Spleen (tissue), 11 donors: ENCODE results near the gene KLRF1. TPM values are rescaled to one million over a fixed set of nuclear protein-coding genes. Genes with fewer than 3 reads are reported as not detected.

Experiments used
- DNase-seq: peaks from one replicate; pipeline ENCODE4 v3.0.0-alpha.2; 2020
- H3K27ac ChIP-seq, 8 donors: fragments of 200-600 bp; sonication (generic) in 7 of 8; 1 replicate in 4 of 8; 2 replicates in 4 of 8; pipeline versions ENCODE4 v1.5.0 to v1.8.0; 2016 to 2021; ENCODE audit warnings: inconsistent platforms in 4 of 8, mild to moderate bottlenecking in 4 of 8, moderate library complexity in 1 of 8
- H3K27me3 ChIP-seq, 7 donors: fragments of 200-600 bp; sonication (generic) in 6 of 7; replicated peaks in 1 of 7; 1 replicate in 4 of 7; 2 replicates in 3 of 7; pipeline versions ENCODE4 v1.5.0 to v1.8.0; 2016 to 2021; ENCODE audit warnings: inconsistent platforms in 3 of 7, mild to moderate bottlenecking in 1 of 7
- H3K36me3 ChIP-seq, 6 donors: fragments of 200-600 bp; sonication (generic) in 5 of 6; 1 replicate in 4 of 6; 2 replicates in 2 of 6; pipeline versions ENCODE4 v1.5.0 to v1.8.0; 2016 to 2021; ENCODE audit warnings: inconsistent platforms in 2 of 6
- H3K4me1 ChIP-seq, 6 donors: fragments of 200-600 bp; sonication (generic) in 5 of 6; 1 replicate in 3 of 6; 2 replicates in 3 of 6; pipeline versions ENCODE4 v1.5.0 to v1.8.0; 2016 to 2021; ENCODE audit warnings: inconsistent platforms in 3 of 6
- H3K4me3 ChIP-seq, 8 donors: fragments of 200-600 bp; sonication (generic) in 7 of 8; 1 replicate in 4 of 8; 2 replicates in 4 of 8; pipeline versions ENCODE4 v1.5.0 to v1.8.0; 2016 to 2021; ENCODE audit warnings: inconsistent platforms in 4 of 8, mild to moderate bottlenecking in 4 of 8, moderate library complexity in 2 of 8
- H3K9me3 ChIP-seq, 8 donors: fragments of 200-600 bp; sonication (generic) in 7 of 8; 1 replicate in 4 of 8; 2 replicates in 4 of 8; pipeline versions ENCODE4 v1.5.0 to v1.8.0; 2016 to 2021; ENCODE audit warnings: inconsistent platforms in 4 of 8
- CTCF ChIP-seq, 11 experiments: fragments of 200-600 bp in 7 of 11; fragments of 450-650 bp in 4 of 11; sonication (generic) in 4 of 11; IDR thresholded peaks in 8 of 11; conservative IDR thresholded peaks in 3 of 11; 1 replicate in 7 of 11; 2 replicates in 4 of 11; pipeline versions ENCODE4 v1.4.0 to v1.8.0; 2016 to 2021; ENCODE audit warnings: antibody characterized with exemption in 11 of 11, inconsistent platforms in 4 of 11, mild to moderate bottlenecking in 1 of 11
- POLR2A ChIP-seq, 3 donors: fragments of 450-650 bp; IDR thresholded peaks; one replicate each; pipeline ENCODE4 v1.5.1; 2017; ENCODE audit warnings: antibody characterized with exemption in 3 of 3, mild to moderate bottlenecking in 1 of 3
- POLR2AphosphoS5 ChIP-seq, 3 donors: sonication (generic); formaldehyde crosslinking; IDR thresholded peaks; one replicate each; pipeline ENCODE4 v1.5.1; 2017; ENCODE audit warnings: antibody characterized with exemption in 3 of 3
- WGBS, 5 donors: extraction: QIAGEN DNeasy Blood & Tissue Kit in 3 of 5; methylation state at CpG; one replicate each; pipeline versions ENCODE4 v1.1.5 to v1.1.7; 2013 to 2018; 5-methylcytosine and 5-hydroxymethylcytosine counted together
- intact Hi-C: fragments of 100-400 bp; cut with DNase I; formaldehyde crosslinking; loops from one replicate; pipeline ENCODE4 v1.15.0; 2023; ENCODE audit warnings: low total_unique reads
- polyA plus RNA-seq, 3 donors: library from polyadenylated mRNA; stranded (reverse); fragments of 200-250 nt; gene quantifications; one replicate each; pipeline ENCODE4 v1.2.1, GENCODE V29; 2013
- total RNA-seq, 7 donors: library from RNA; depleted of rRNA in 3 of 7; stranded (reverse); fragments of >200 nt in 3 of 7; fragmentation: NEBNext Ultra II Directional in 4 of 7; extraction: Animal tissue kit (Norgen Biotek cat#: 25700) in 4 of 7; gene quantifications; one replicate each; pipeline versions ENCODE4 v1.1.0 to v1.2.1, GENCODE V29; 2016 to 2021
- donor health status: healthy with polysubstance abuse.
- donor health status: DM: no; HTN: no; CAD: no; lungs with moderate emphysema.
- donor health status: DM: no; HTN: no; CAD: no.
- donor health status: Bipolar disorder and iron deficiency.
- donor health status: healthy.
- donor health status: DM: no; HTN: no; CAD: no.
- donor health status: DM: yes; HTN: yes; CAD: no.

KLRF1 gene
- total and polyA plus RNA-seq, 10 donors = 7.9 to 22.6 (median 9.7) TPM

GRCh38 chr12:9786726-9787717 is 40.3 kb upstream of the KLRF1 start:
- intact Hi-C loops = no loop called here
- 85 to 91% (median 88%) methylated on average over 6 of the region's 6 CpGs for WGBS, 5 donors

GRCh38 chr12:9792185-9792900 is 34.9 kb upstream of the KLRF1 start:
- H3K4me3 ChIP-seq = no peak overlapping the region
- no peak overlapping the region for H3K27ac ChIP-seq
- no peaks in the 10 kb centered on the region for H3K27me3 ChIP-seq
- peaks cover 0 to 10% (median 0%) of the 10 kb centered on the region in 8 donors for H3K9me3 ChIP-seq
- no peak for DNase-seq
- H3K36me3 ChIP-seq = no peaks in the 10 kb centered on the region
- peaks cover 5 to 49% (median 28%) of the 10 kb centered on the region in 6 donors for H3K4me1 ChIP-seq
- intact Hi-C loops = no loop called here
- TF ChIP-seq POLR2AphosphoS5 (IDR thresholded peaks at IDR 0.05) (no peak), CTCF (IDR thresholded peaks at IDR 0.05 in 8 of 11, conservative IDR thresholded peaks at IDR 0.05 in 3 of 11) (no peak), POLR2A (IDR thresholded peaks at IDR 0.05) (no peak)
- 34 to 72% (median 50%) methylated on average over 2 of the region's 2 CpGs for WGBS, 5 donors

More at GRCh38 chr12:9786726-9787717, 40.3 kb upstream of the KLRF1 start:
- no peaks in the 10 kb centered on the region for H3K36me3 ChIP-seq
- no peaks in the 10 kb centered on the region for H3K27me3 ChIP-seq
- no peak overlapping the region for H3K27ac ChIP-seq
- TF ChIP-seq POLR2AphosphoS5 (IDR thresholded peaks at IDR 0.05) = no peak
- TF ChIP-seq POLR2A (IDR thresholded peaks at IDR 0.05) = no peak
- no peak for TF ChIP-seq CTCF (IDR thresholded peaks at IDR 0.05 in 8 of 11, conservative IDR thresholded peaks at IDR 0.05 in 3 of 11)
- H3K4me3 ChIP-seq = no peak overlapping the region
- no peaks in the 10 kb centered on the region for H3K4me1 ChIP-seq
- H3K9me3 ChIP-seq = peaks cover 0 to 10% (median 0%) of the 10 kb centered on the region in 8 donors
- no peak for DNase-seq

GRCh38 chr12:9792961-9793617 is 34.2 kb upstream of the KLRF1 start:
- Histone ChIP-seq H3K4me1 (peaks cover 5 to 56% (median 35%) of the 10 kb centered on the region in 6 donors), H3K36me3 (no peaks in the 10 kb centered on the region), H3K4me3 (no peak overlapping the region), H3K27me3 (no peaks in the 10 kb centered on the region), H3K9me3 (peaks cover 0 to 10% (median 0%) of the 10 kb centered on the region in 8 donors), H3K27ac (peak overlapping the region in 1 of 8 donors; percentile 42)
- WGBS, 5 donors = 81 to 85% (median 83%) methylated on average over 2 of the region's 2 CpGs
- no peak for TF ChIP-seq POLR2AphosphoS5 (IDR thresholded peaks at IDR 0.05)
- TF ChIP-seq CTCF (IDR thresholded peaks at IDR 0.05 in 8 of 11, conservative IDR thresholded peaks at IDR 0.05 in 3 of 11) = no peak
- DNase-seq = no peak
- intact Hi-C loops = no loop called here
